Neural progenitor cell (in vitro differentiated cells): ENCODE data around the gene IFNAR2.

ENCODE experiments used
- CTCF ChIP-seq: fragments of 200-600 bp; sonication (generic); IDR thresholded peaks from 2 replicates; pipeline ENCODE4 v1.5.1; 2017; ENCODE audit warnings: antibody characterized with exemption, mild to moderate bottlenecking
- EZH2 ChIP-seq: fragments of 200-600 bp; sonication (generic); IDR thresholded peaks from 2 replicates; pipeline ENCODE4 v1.6.1; 2017; ENCODE audit warnings: antibody characterized with exemption, mild to moderate bottlenecking, moderate library complexity

- TF ChIP-seq CTCF (no peak), EZH2 (no peak)
These were observed 12.6 kb upstream of the IFNAR2 start for GRCh38 chr21:33217138-33217520.
